GM19099 (cell line): ENCODE data around the gene LMF2.

Experiments
- POLR2A ChIP-seq: IDR thresholded peaks from 3 replicates; pipeline ENCODE4 v1.6.1; 2011; ENCODE audit warnings: low read depth; ENCODE audit not compliant: insufficient read length; ENCODE audit errors: extremely low read depth

LMF2 gene

GRCh38 chr22:50542416-50542927 is 35.0 kb upstream of the LMF2 start:
- peak; percentile 78 for TF ChIP-seq POLR2A

- no peak for TF ChIP-seq POLR2A
Observed at GRCh38 chr22:50540381-50540780, 32.9 kb upstream of the LMF2 start.

GRCh38 chr22:50537765-50538164 is 30.3 kb upstream of the LMF2 start:
- no peak for TF ChIP-seq POLR2A

GRCh38 chr22:50536226-50536625 is 28.7 kb upstream of the LMF2 start:
- no peak for TF ChIP-seq POLR2A

DNA sequence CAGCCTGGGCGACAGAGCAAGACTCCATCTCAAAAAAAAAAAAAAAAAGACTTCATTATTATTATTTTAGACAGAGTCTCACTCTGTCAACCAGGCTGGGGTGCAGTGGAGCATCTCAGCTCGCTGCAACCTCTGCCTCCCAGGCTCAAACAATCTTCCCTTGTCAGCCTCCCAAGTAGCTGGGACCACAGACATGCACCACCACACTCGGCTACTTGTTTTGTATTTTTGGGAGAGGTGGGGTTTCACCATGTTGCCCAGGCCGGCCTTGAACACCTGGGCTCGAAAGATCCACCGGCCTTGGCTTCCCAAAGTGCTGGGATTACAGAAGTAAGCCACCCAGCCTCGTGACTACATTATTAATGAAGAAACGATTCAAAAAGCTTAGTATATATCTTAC is 27.6 kb upstream of the LMF2 start:
- TF ChIP-seq POLR2A: peak; percentile 32

- peak; percentile 17 for TF ChIP-seq POLR2A
Observed at GRCh38 chr22:50533856-50534711, 26.6 kb upstream of the LMF2 start.

- no peak for TF ChIP-seq POLR2A
Observed at GRCh38 chr22:50532824-50533796, 25.6 kb upstream of the LMF2 start.

DNA sequence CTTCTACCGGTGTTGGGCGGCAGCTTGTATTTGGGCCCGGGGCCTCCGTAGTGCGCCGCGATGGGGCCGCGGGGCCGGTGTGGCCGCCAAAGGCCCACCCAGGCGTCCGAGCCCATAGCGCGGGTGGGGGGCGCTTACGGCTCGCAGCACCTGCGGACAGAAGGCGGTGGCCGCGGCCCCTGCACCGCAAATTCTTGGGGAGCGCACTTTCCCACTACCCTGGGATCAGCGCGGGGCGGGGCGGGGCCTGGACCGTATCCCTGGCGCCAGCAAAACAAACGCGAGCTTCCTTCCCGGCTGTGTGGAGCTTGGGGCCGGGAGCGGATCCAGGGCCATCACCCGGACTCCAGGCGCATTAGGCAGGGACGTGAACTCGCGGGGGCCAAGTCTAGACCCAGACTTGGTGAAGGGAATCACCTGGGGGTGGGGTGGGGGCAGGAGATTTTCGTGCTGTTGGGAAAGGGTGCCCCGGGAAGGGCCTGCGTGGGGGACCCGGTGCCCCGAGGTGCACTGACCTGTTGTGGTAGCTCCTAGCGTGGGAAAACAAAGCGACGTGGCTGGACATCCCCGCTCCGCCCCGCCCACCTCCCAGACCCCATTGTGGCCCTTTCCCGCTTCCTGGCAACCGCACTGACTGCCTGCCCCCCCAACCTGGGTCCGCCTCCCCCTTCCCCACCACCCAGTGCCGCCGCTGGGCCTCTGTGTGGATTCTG is 24.6 kb upstream of the LMF2 start:
- peak; percentile 38 for TF ChIP-seq POLR2A

- peak; percentile 69 for TF ChIP-seq POLR2A
Observed at GRCh38 chr22:50531546-50531961, 24.1 kb upstream of the LMF2 start.

- peak; percentile 73 for TF ChIP-seq POLR2A
Observed at GRCh38 chr22:50530877-50531545, 23.5 kb upstream of the LMF2 start.

DNA sequence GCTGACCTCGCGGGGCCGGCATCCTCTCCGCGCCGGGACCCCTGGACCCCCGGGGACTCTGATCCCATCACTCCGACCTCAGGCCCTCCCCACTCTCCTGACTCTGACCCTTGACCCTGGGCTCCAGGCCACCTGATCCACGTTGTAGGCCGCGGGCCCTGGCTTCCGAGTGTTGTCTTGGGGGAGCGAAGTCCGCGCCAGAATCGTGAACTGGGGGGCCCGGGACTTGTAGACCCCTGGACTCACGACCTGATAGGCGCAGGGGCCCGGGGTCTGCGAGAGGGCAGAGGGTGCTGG is 23.0 kb upstream of the LMF2 start:
- no peak for TF ChIP-seq POLR2A

DNA sequence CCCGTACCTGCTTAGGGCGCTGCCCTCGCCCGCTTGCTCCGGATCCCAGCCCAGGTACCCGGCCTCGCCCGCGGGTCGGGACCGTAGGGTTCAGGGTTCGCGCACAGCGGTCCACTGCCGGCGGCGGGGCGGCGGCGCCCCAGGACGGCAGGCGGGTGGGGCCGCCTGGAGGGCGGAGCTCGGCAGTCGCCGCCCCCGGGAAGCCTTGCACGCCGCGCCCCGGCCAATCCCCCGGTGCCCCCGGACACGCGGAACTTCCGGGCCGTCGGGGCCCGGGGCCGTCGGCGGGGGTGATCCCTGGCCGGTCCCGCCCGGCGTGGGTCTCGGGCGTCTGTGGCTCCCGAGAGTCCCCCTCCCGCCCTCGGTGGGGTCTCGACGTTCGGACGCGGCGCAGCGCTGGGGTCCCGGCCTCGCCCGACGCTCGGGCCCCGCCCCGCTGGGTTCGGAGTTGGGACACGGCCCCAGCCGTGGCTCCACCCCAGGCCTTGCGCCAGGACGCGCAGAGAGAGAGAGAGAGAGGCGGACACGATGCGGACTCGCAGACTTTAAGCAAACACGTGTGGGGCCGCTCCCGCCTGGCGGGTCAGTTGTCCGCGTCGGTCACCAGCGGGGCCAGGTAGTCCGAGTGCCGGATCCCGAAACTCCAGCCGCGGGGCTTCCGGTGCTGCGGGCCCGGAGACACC is 22.5 kb upstream of the LMF2 start, which contains the start of gene TYMP:
TYMP (minus strand) TSS at position 116 of the 683 bp plus-strand sequence. CDS start 303 bp downstream, outside the sequence.
- TF ChIP-seq POLR2A: peak; percentile 62

- TF ChIP-seq POLR2A: no peak
Observed at GRCh38 chr22:50529416-50529896, 22.0 kb upstream of the LMF2 start.

- TF ChIP-seq POLR2A: peak; percentile 29
Observed at GRCh38 chr22:50528682-50529415, 21.3 kb upstream of the LMF2 start.
